ENCODE data around the gene ZSCAN29.

- TF ChIP-seq SP1 (IDR thresholded peaks at IDR 0.05) (no peak), L3MBTL2 (conservative IDR thresholded peaks at IDR 0.05) (no peak), BHLHE40 (IDR thresholded peaks at IDR 0.05; ENCODE audit: borderline replicate concordance) (no peak), TARDBP (IDR thresholded peaks at IDR 0.05) (no peak), FOXM1 (IDR thresholded peaks at IDR 0.05; ENCODE audit: borderline replicate concordance) (no peak), NFRKB (IDR thresholded peaks at IDR 0.05) (no peak), ELF4 (IDR thresholded peaks at IDR 0.05) (no peak)
These were observed 45.7 kb downstream of the ZSCAN29 start for GRCh38 chr15:43325039-43325684.

Data from HEK293T (cell line).